WTC11 (cell line): ENCODE measurements around the gene KCTD21. TPM values are rescaled to one million over a fixed set of nuclear protein-coding genes. Genes with fewer than 3 reads are reported as not detected.

Experiments
- ATAC-seq: fragments of 200-7000 bp; cut with Tn5 transposase; 2 replicates; pipeline ENCODE4 v1.10.0; 2021; ENCODE audit warnings: mild to moderate bottlenecking, moderate library complexity
- CTCF ChIA-PET: fragments of 300-600 bp; sonication (Branson Sonifier 250); formaldehyde crosslinking; loops from one replicate; lab custom pipeline; 2021; ENCODE audit warnings: antibody characterized with exemption; lab: Charles Lee
- POLR2A ChIA-PET: fragments of 350-600 bp; sonication (Branson Sonifier 250); formaldehyde crosslinking; loops from one replicate; lab custom pipeline; 2021; ENCODE audit warnings: antibody characterized with exemption; lab: Charles Lee
- DNase-seq: peaks from one replicate; pipeline ENCODE4 v3.0.0; 2021; ENCODE audit warnings: low spot score
- H3K27ac Mint-ChIP-seq: 2 replicates; pipeline ENCODE4 v1.8.0; 2021; ENCODE audit warnings: mixed read lengths
- H3K27me3 Mint-ChIP-seq: 2 replicates; pipeline ENCODE4 v1.8.0; 2021; ENCODE audit warnings: low read depth, mild to moderate bottlenecking, moderate library complexity, mixed read lengths
- H3K36me3 Mint-ChIP-seq: 2 replicates; pipeline ENCODE4 v1.8.0; 2021; ENCODE audit warnings: mixed read lengths
- H3K4me1 Mint-ChIP-seq: 2 replicates; pipeline ENCODE4 v1.8.0; 2022; ENCODE audit warnings: mixed read lengths
- H3K4me3 Mint-ChIP-seq: 2 replicates; pipeline ENCODE4 v1.8.0; 2021; ENCODE audit warnings: mild to moderate bottlenecking, moderate library complexity, mixed read lengths
- H3K9me3 Mint-ChIP-seq: 2 replicates; pipeline ENCODE4 v1.8.0; 2021; ENCODE audit warnings: mixed read lengths
- CREM ChIP-seq: sonication (generic); formaldehyde crosslinking; IDR thresholded peaks from 2 replicates; pipeline ENCODE4 v1.8.1; 2022; ENCODE audit warnings: mild to moderate bottlenecking, missing genetic modification reagents, moderate library complexity
- E2F4 ChIP-seq: sonication (generic); formaldehyde crosslinking; IDR thresholded peaks from 2 replicates; pipeline ENCODE4 v1.8.1; 2022; ENCODE audit warnings: low read depth, mild to moderate bottlenecking, moderate library complexity, missing genetic modification reagents, borderline replicate concordance
- EMX1 ChIP-seq: fragments of 250-450 bp; sonication (Bioruptor Pico); IDR thresholded peaks from 2 replicates; pipeline ENCODE4 v1.8.0; 2021; ENCODE audit warnings: mild to moderate bottlenecking
- FOXJ3 ChIP-seq: sonication (generic); formaldehyde crosslinking; IDR thresholded peaks from 2 replicates; pipeline ENCODE4 v1.9.0; 2021; ENCODE audit warnings: missing genetic modification reagents, mild to moderate bottlenecking, borderline replicate concordance
- FOXK1 ChIP-seq: sonication (generic); formaldehyde crosslinking; IDR thresholded peaks from 2 replicates; pipeline ENCODE4 v1.8.0; 2022; ENCODE audit warnings: mild to moderate bottlenecking, moderate library complexity, missing genetic modification reagents
- FOXP1 ChIP-seq: sonication (generic); formaldehyde crosslinking; IDR thresholded peaks from 2 replicates; pipeline ENCODE4 v1.8.0; 2022; ENCODE audit warnings: missing genetic modification reagents, mild to moderate bottlenecking, moderate library complexity, borderline replicate concordance
- FOXP4 ChIP-seq: sonication (generic); formaldehyde crosslinking; IDR thresholded peaks from 2 replicates; pipeline ENCODE4 v1.8.0; 2022; ENCODE audit warnings: mild to moderate bottlenecking, missing genetic modification reagents
- GTF2I ChIP-seq: fragments of 250-450 bp; sonication (Bioruptor Pico); conservative IDR thresholded peaks from 2 replicates; pipeline ENCODE4 v1.4.0; 2021; ENCODE audit warnings: mild to moderate bottlenecking
- MAX ChIP-seq: sonication (generic); formaldehyde crosslinking; IDR thresholded peaks from 2 replicates; pipeline ENCODE4 v1.8.0; 2022; ENCODE audit warnings: mild to moderate bottlenecking, missing genetic modification reagents
- MXD4 ChIP-seq: fragments of 250-450 bp; sonication (Bioruptor Pico); IDR thresholded peaks from 2 replicates; pipeline ENCODE4 v1.8.0; 2021; ENCODE audit warnings: mild to moderate bottlenecking, moderate library complexity, borderline replicate concordance
- RORB ChIP-seq: fragments of 250-450 bp; sonication (Bioruptor Pico); IDR thresholded peaks from 2 replicates; pipeline ENCODE4 v1.9.0; 2021; ENCODE audit warnings: mild to moderate bottlenecking
- SMAD4 ChIP-seq: sonication (generic); formaldehyde crosslinking; IDR thresholded peaks from 2 replicates; pipeline ENCODE4 v1.8.0; 2022; ENCODE audit warnings: mild to moderate bottlenecking, missing genetic modification reagents
- TCF7 ChIP-seq: sonication (generic); formaldehyde crosslinking; IDR thresholded peaks from 2 replicates; pipeline ENCODE4 v1.8.0; 2022; ENCODE audit warnings: mild to moderate bottlenecking, low read depth, missing genetic modification reagents, moderate library complexity
- TEAD4 ChIP-seq: sonication (generic); formaldehyde crosslinking; IDR thresholded peaks from 2 replicates; pipeline ENCODE4 v1.8.0; 2022; ENCODE audit warnings: mild to moderate bottlenecking, missing genetic modification reagents
- TP53 ChIP-seq: sonication (generic); formaldehyde crosslinking; IDR thresholded peaks from 2 replicates; pipeline ENCODE4 v1.8.1; 2023; ENCODE audit warnings: mild to moderate bottlenecking, missing genetic modification reagents
- USF1 ChIP-seq: sonication (generic); formaldehyde crosslinking; IDR thresholded peaks from 2 replicates; pipeline ENCODE4 v1.8.0; 2022; ENCODE audit warnings: mild to moderate bottlenecking, missing genetic modification reagents
- ZNF263 ChIP-seq: sonication (generic); formaldehyde crosslinking; IDR thresholded peaks from 2 replicates; pipeline ENCODE4 v1.8.1; 2022; ENCODE audit warnings: low read depth, mild to moderate bottlenecking, moderate library complexity, missing genetic modification reagents
- ZNF396 ChIP-seq: fragments of 250-450 bp; sonication (Bioruptor Pico); IDR thresholded peaks from 2 replicates; pipeline ENCODE4 v1.8.0; 2021; ENCODE audit warnings: mild to moderate bottlenecking, moderate library complexity, borderline replicate concordance
- ZNF416 ChIP-seq: fragments of 250-450 bp; sonication (Bioruptor Pico); IDR thresholded peaks from 2 replicates; pipeline ENCODE4 v1.9.0; 2021; ENCODE audit warnings: mild to moderate bottlenecking, inconsistent platforms
- ZNF423 ChIP-seq: fragments of 250-450 bp; sonication (Bioruptor Pico); IDR thresholded peaks from 2 replicates; pipeline ENCODE4 v2.1.2; 2022; ENCODE audit warnings: mild to moderate bottlenecking, moderate library complexity
- ZNF532 ChIP-seq: fragments of 250-450 bp; sonication (Bioruptor Pico); IDR thresholded peaks from 2 replicates; pipeline ENCODE4 v1.9.0; 2021; ENCODE audit warnings: mild to moderate bottlenecking, borderline replicate concordance
- total RNA-seq: library from RNA; stranded (reverse); gene quantifications from 3 replicates; pipeline ENCODE4 v1.2.3, GENCODE V29; 2021
- TF ChIP-seq, protein P1 (sequence below): sonication (generic); formaldehyde crosslinking; IDR thresholded peaks from 2 replicates; pipeline ENCODE4 v1.8.1; 2022; ENCODE audit warnings: low read depth, missing genetic modification reagents, borderline replicate concordance

KCTD21 gene
- total RNA-seq, 1 experiment from 2014 or later = 2.8 TPM

DNA sequence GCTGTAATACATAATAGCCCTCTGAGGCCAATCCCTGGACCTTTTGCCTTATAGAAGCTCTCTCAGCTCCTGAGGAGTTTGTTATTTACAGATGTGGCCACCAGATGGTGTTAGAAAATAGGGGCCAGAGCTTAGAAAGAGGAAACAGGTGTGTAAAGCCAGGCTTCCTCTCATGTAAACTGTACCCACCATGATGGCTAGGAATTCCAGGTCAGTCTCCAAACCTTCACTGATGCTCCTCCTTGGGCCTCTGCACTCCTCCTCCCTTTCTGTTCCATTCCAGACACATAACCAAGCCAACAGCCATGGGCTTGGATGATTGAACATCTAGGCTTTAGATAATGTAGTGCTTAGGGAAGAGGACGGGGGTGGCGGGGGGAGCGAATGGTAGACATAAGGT, 40.0 kb upstream of the KCTD21 start:
- no peaks in the 10 kb centered on the region for H3K9me3 Mint-ChIP-seq
- ChIA-PET POLR2A (interaction anchor here (0.5 to 1.2 kb wide), 2 partner anchors 89 to 124 kb away, joined by 3 read pairs; partner anchors contain the start of gene ALG8), CTCF (interaction anchor here (0.5 to 2.7 kb wide), 29 partner anchors 9 to 1494 kb away, joined by 3 to 53 read pairs (median 4); partner anchors contain the start of genes ALG8, GAB2, KCTD21 and NARS2)
- ATAC-seq (peak; percentile 96), DNase-seq (no peak)
- H3K36me3 Mint-ChIP-seq = peaks cover 6% of the 10 kb centered on the region; the same call in 1 of the 2 replicates
- no peaks in the 10 kb centered on the region for H3K4me1 Mint-ChIP-seq
- no peak overlapping the region for H3K27ac Mint-ChIP-seq
- H3K4me3 Mint-ChIP-seq = no peak overlapping the region
- no peaks in the 10 kb centered on the region for H3K27me3 Mint-ChIP-seq
- no peak for TF ChIP-seq GTF2I
- no peak for TF ChIP-seq SMAD4 (CRISPR knock-in tag)
- TF ChIP-seq FOXP1 (CRISPR knock-in tag) = no peak
- TF ChIP-seq, protein P1, sequence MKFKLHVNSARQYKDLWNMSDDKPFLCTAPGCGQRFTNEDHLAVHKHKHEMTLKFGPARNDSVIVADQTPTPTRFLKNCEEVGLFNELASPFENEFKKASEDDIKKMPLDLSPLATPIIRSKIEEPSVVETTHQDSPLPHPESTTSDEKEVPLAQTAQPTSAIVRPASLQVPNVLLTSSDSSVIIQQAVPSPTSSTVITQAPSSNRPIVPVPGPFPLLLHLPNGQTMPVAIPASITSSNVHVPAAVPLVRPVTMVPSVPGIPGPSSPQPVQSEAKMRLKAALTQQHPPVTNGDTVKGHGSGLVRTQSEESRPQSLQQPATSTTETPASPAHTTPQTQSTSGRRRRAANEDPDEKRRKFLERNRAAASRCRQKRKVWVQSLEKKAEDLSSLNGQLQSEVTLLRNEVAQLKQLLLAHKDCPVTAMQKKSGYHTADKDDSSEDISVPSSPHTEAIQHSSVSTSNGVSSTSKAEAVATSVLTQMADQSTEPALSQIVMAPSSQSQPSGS = no peak
- TF ChIP-seq FOXK1 (CRISPR knock-in tag) = no peak
- no peak for TF ChIP-seq E2F4 (CRISPR knock-in tag)
- TF ChIP-seq ZNF532 (CRISPR knock-in tag) = no peak
- no peak for TF ChIP-seq USF1
- no peak for TF ChIP-seq TEAD4 (CRISPR knock-in tag)
- no peak for TF ChIP-seq FOXP4 (CRISPR knock-in tag)
- TF ChIP-seq EMX1 (CRISPR knock-in tag) = no peak
- no peak for TF ChIP-seq TP53
- TF ChIP-seq ZNF396 (CRISPR knock-in tag) = no peak

DNA sequence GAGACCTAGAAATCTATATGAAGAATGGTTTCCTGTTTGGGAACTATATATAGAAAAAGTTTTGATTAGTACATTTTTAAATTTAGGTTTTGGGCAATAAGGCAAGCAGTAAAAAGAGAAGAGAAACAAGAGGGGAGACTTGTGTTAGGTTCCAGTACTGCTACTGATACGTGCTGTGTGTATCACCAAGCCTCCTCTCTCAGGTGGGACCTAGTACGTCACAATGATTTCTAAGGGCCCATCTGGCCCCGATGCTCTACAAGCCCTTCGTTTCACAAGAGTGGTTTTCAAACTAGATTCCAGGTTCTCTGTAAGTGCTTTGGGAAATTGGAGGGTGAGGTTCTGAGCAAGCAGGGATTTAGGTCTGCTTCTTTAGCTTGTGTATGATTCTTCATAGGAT, 39.5 kb upstream of the KCTD21 start:
- Mint-ChIP-seq H3K4me3 (no peak overlapping the region), H3K27ac (no peak overlapping the region), H3K4me1 (no peaks in the 10 kb centered on the region), H3K9me3 (no peaks in the 10 kb centered on the region), H3K27me3 (no peaks in the 10 kb centered on the region), H3K36me3 (peaks cover 6% of the 10 kb centered on the region; the same call in 1 of the 2 replicates)
- POLR2A ChIA-PET = interaction anchor here (0.5 to 1.2 kb wide), 3 partner anchors 37 to 123 kb away, joined by 3 to 6 read pairs (median 3); partner anchors contain the start of gene ALG8
- CTCF ChIA-PET = interaction anchor here (0.5 to 2.7 kb wide), 29 partner anchors 9 to 1494 kb away, joined by 3 to 53 read pairs (median 4); partner anchors contain the start of genes ALG8, GAB2, KCTD21 and NARS2
- ATAC-seq (peak; percentile 24; the same call in 1 of the 2 replicates), DNase-seq (no peak)
- TF ChIP-seq ZNF263 (CRISPR knock-in tag) (no peak), CREM (CRISPR knock-in tag) (no peak), FOXJ3 (CRISPR knock-in tag) (no peak), ZNF423 (CRISPR knock-in tag) (no peak), MXD4 (no peak), ZNF416 (no peak), RORB (CRISPR knock-in tag) (no peak), TCF7 (CRISPR knock-in tag) (no peak), MAX (CRISPR knock-in tag) (no peak)
- TF ChIP-seq, protein P1 = no peak
